Endometrial microvascular endothelial cells (primary cell): Measurements from ENCODE around the gene IZUMO4. TPM values are rescaled to one million over a fixed set of nuclear protein-coding genes. Genes with fewer than 3 reads are reported as not detected.
"Not testable (repeated sequence)": the region's sequence is repeated elsewhere in the genome, so short reads cannot be mapped to it uniquely, and the experiment has no call there.

Experiments used
- in situ Hi-C: cut with HindIII; loops from 2 replicates; pipeline ENCODE4 v1.10.0; 2017; ENCODE audit warnings: low sequenced_read_pairs, low pct_unique_long_range_greater_than_20kb; ENCODE audit errors: inconsistent ontology term
- total RNA-seq: library from RNA; depleted of rRNA; stranded (reverse); fragments of >200 nt; gene quantifications from one replicate; pipeline ENCODE4 v1.2.3, GENCODE V29; 2015; ENCODE audit errors: inconsistent ontology term

IZUMO4 gene
- total RNA-seq, 1 donor from 2014 or later, result not detected

GRCh38 chr19:2079865-2080301 lies 16.8 kb upstream of the IZUMO4 start:
- in situ Hi-C loops, result no loop called here

- in situ Hi-C loops, result no loop called here
Observed at GRCh38 chr19:2080336-2080988, 16.3 kb upstream of the IZUMO4 start.

GRCh38 chr19:2081873-2082810 lies 14.6 kb upstream of the IZUMO4 start:
- in situ Hi-C loops, result no loop called here

- in situ Hi-C loops, result no loop called here
Observed at GRCh38 chr19:2083174-2083854, 13.4 kb upstream of the IZUMO4 start.

GRCh38 chr19:2084993-2085720 lies 11.6 kb upstream of the IZUMO4 start:
- in situ Hi-C loops, result no loop called here

GRCh38 chr19:2086695-2087620 lies 9.8 kb upstream of the IZUMO4 start:
- in situ Hi-C loops, result not testable (repeated sequence)

- in situ Hi-C loops, result no loop called here
Observed at GRCh38 chr19:2087621-2088100, 9.1 kb upstream of the IZUMO4 start.

- in situ Hi-C loops, result no loop called here
Observed at GRCh38 chr19:2089001-2089711, 7.6 kb upstream of the IZUMO4 start.

DNA sequence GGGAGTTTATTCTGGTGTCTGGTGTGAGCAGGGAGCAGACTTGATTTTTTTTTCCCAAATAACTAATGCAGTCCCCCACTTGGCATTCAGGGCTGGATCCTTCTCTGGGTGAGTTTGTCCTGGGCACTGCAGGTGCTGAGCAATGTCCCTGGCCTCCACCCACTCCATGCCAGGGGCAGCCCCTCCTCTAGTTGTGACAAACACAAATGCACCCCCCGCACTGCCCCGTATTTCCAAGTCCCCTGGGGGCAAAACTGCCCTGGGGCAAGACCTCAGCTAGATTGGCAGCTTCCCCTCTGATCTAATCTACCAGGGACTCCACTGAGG lies 7.0 kb upstream of the IZUMO4 start:
- in situ Hi-C loops, result no loop called here

- in situ Hi-C loops, result not testable (repeated sequence)
Observed at GRCh38 chr19:2091926-2092525, 4.7 kb upstream of the IZUMO4 start.

DNA sequence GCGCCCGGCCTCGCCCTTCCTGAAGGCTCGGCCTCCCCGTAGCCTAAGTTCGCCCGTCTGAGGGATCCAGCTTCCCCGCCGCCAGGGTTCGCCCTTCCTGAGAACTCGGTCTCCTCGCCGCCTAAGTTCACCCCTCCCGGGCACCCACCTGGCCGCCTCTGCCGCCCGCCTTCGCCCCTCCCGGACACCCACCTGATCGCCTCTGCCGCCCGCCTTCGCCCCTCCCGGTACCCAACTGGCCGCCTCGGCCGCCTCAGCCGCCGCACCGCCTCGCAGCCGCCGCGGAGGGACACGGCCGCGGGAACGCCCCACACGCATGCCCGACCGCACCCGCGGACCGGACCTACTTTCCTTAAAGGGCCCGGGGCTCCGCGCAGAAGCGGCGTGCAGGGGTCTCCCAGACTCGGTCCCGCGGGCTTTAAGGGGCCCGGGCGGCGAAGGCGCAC lies 658 bp upstream of the IZUMO4 start, which contains the start of gene MOB3A:
Gene MOB3A (minus strand): TSS at position 293 of the 446 bp plus-strand sequence. CDS start 17,766 bp downstream, outside the sequence.
- in situ Hi-C loops, result no loop called here

- in situ Hi-C loops, result no loop called here
Observed at GRCh38 chr19:2097203-2097885, 629 bp downstream of the IZUMO4 start.

DNA sequence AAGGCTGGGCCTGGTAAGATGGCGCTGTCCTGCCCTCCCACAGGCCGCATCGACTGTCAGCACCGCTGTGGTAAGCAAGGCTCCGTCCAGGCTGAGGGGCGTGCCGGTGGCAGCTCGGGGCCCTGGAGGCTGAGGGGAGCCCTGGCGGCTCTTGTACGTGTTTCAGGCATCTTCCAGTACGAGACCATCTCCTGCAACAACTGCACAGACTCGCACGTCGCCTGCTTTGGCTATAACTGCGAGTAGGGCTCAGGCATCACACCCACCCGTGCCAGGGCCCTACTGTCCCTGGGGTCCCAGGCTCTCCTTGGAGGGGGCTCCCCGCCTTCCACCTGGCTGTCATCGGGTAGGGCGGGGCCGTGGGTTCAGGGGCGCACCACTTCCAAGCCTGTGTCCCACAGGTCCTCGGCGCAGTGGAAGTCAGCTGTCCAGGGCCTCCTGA lies 1.2 kb downstream of the IZUMO4 start:
- in situ Hi-C loops, result no loop called here

GRCh38 chr19:2099054-2099501 lies 2.4 kb downstream of the IZUMO4 start:
- in situ Hi-C loops, result no loop called here

DNA sequence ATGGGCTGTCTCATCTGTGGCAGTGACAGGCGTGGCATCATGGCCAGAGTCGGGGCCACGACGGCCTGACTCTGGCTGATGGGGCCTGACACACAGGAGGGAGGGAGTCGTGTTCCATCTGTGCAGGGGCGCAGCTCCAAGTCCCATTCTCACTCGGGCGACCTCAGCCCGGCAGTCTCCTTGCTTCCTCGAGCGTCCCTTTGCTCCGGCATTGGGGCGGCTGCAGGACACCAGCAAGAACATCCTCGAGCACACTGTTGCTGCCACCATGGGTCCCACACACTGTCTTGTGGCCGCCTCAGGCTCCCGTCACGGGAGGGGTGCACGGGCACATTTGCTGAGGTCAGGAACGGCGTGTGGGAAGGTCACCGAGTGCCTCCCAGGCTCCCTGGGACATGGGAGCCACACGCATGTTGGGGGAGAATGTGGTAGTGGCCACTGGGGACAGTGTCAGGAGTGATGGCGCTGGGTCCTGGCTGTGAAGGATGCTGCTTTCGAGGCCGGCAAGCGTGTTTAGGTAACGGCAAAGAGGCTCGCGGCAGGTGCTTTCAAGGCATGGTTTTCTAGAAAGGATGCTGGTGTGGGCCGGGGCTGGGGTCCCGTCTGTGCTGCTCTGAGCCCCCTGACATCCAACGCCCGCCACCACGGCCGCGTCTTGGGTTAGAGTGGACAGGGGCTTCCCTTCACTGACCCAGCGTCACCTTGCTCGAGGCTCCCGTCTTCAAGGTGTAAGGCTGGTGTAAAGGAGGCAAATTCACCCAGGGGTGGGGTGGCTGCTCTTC lies 3.4 kb downstream of the IZUMO4 start:
- in situ Hi-C loops, result no loop called here
